CD14-positive monocyte (primary cell): Measurements from ENCODE around the gene CDK1. TPM values are rescaled to one million over a fixed set of nuclear protein-coding genes. Genes with fewer than 3 reads are reported as not detected.

ENCODE experiments used
- DNase-seq, 3 donors: peaks; one replicate each; pipeline ENCODE4 v3.0.0-alpha.2; 2011 to 2022
- H2AFZ ChIP-seq: 2 replicates; pipeline ENCODE4 v1.6.0; 2012; ENCODE audit warnings: mild to moderate bottlenecking, low read depth, low read length, inconsistent platforms; ENCODE audit not compliant: insufficient read depth, poor library complexity, severe bottlenecking
- H3K27ac ChIP-seq, 2 donors: 1 replicate in 1 of 2; 2 replicates in 1 of 2; pipeline ENCODE4 v1.5.1; 2012 to 2013; ENCODE audit warnings: low read length in 2 of 2, control low read depth in 1 of 2, inconsistent platforms in 1 of 2, low read depth in 1 of 2, mild to moderate bottlenecking in 1 of 2
- H3K27me3 ChIP-seq, 2 donors: one replicate each; pipeline versions ENCODE4 v1.6.0 to v1.6.1; 2011 to 2013; ENCODE audit warnings: low read length in 2 of 2; ENCODE audit not compliant: control insufficient read depth in 2 of 2, insufficient read depth in 2 of 2
- H3K36me3 ChIP-seq, 2 donors: replicated peaks in 1 of 2; 1 replicate in 1 of 2; 2 replicates in 1 of 2; pipeline versions ENCODE4 v1.5.1 to v1.6.1; 2012 to 2013; ENCODE audit warnings: low read length in 2 of 2, control low read depth in 1 of 2, inconsistent platforms in 1 of 2, mild to moderate bottlenecking in 1 of 2; ENCODE audit not compliant: insufficient read depth in 2 of 2, control insufficient read depth in 1 of 2
- H3K4me1 ChIP-seq, 2 donors: 1 replicate in 1 of 2; 2 replicates in 1 of 2; pipeline versions ENCODE4 v1.5.1 to v1.6.1; 2012 to 2013; ENCODE audit warnings: low read length in 2 of 2, control low read depth in 1 of 2, inconsistent platforms in 1 of 2, mild to moderate bottlenecking in 1 of 2, moderate library complexity in 1 of 2; ENCODE audit not compliant: insufficient read depth in 2 of 2, control insufficient read depth in 1 of 2
- H3K4me2 ChIP-seq: replicated peaks from 2 replicates; pipeline ENCODE3; 2012; ENCODE audit warnings: low read length, moderate library complexity, mild to moderate bottlenecking; ENCODE audit not compliant: poor library complexity, severe bottlenecking; ENCODE audit errors: extremely low read depth
- H3K4me3 ChIP-seq, 3 experiments: fragments of 200-600 bp in 1 of 3; sonication (generic) in 1 of 3; replicated peaks in 1 of 3; 1 replicate in 2 of 3; 2 replicates in 1 of 3; pipeline ENCODE4 v1.5.1; 2011 to 2013; ENCODE audit warnings: low read length in 3 of 3, mild to moderate bottlenecking in 3 of 3, control low read depth in 2 of 3, low read depth in 2 of 3, inconsistent platforms in 1 of 3, moderate library complexity in 1 of 3
- H3K79me2 ChIP-seq: 2 replicates; pipeline ENCODE4 v1.6.0; 2012; ENCODE audit warnings: mild to moderate bottlenecking, control low read depth, inconsistent platforms, low read length, moderate library complexity; ENCODE audit not compliant: insufficient read depth
- H3K9ac ChIP-seq: 2 replicates; pipeline ENCODE4 v1.6.0; 2017; ENCODE audit warnings: low read length, mild to moderate bottlenecking; ENCODE audit not compliant: insufficient read depth, poor library complexity, severe bottlenecking
- H3K9me3 ChIP-seq, 2 donors: replicated peaks in 1 of 2; 1 replicate in 1 of 2; 2 replicates in 1 of 2; pipeline versions ENCODE4 v1.5.1 to v1.6.1; 2012 to 2013; ENCODE audit warnings: low read length in 2 of 2, control low read depth in 1 of 2; ENCODE audit not compliant: control insufficient read depth in 1 of 2, insufficient read depth in 1 of 2
- H4K20me1 ChIP-seq: 2 replicates; pipeline ENCODE4 v1.6.0; 2012; ENCODE audit warnings: mild to moderate bottlenecking, low read length, control low read depth, moderate library complexity; ENCODE audit not compliant: insufficient read depth
- H3K27ac Mint-ChIP-seq, 7 donors: one replicate each; pipeline ENCODE4 v1.8.0; 2020; ENCODE audit warnings: mild to moderate bottlenecking in 7 of 7, mixed read lengths in 7 of 7, moderate library complexity in 6 of 7, inconsistent platforms in 2 of 7
- H3K27me3 Mint-ChIP-seq, 3 donors: one replicate each; pipeline ENCODE4 v1.8.0; 2021 to 2022; ENCODE audit warnings: low read depth in 3 of 3, mild to moderate bottlenecking in 3 of 3, mixed read lengths in 3 of 3, moderate library complexity in 3 of 3, inconsistent platforms in 1 of 3
- H3K36me3 Mint-ChIP-seq, 2 donors: one replicate each; pipeline ENCODE4 v1.8.0; 2020; ENCODE audit warnings: mixed read lengths in 2 of 2, inconsistent platforms in 1 of 2, mild to moderate bottlenecking in 1 of 2
- H3K4me1 Mint-ChIP-seq: one replicate; pipeline ENCODE4 v1.8.0; 2020; ENCODE audit warnings: mild to moderate bottlenecking, mixed read lengths
- H3K4me3 Mint-ChIP-seq, 2 donors: one replicate each; pipeline ENCODE4 v1.8.0; 2020; ENCODE audit warnings: mild to moderate bottlenecking in 2 of 2, mixed read lengths in 2 of 2, moderate library complexity in 1 of 2
- H3K9me3 Mint-ChIP-seq, 7 donors: one replicate each; pipeline ENCODE4 v1.8.0; 2020 to 2022; ENCODE audit warnings: mixed read lengths in 7 of 7, mild to moderate bottlenecking in 6 of 7, moderate library complexity in 6 of 7, inconsistent platforms in 2 of 7
- WGBS: methylation state at CpG from one replicate; pipeline ENCODE4 v1.1.5; 2013; ENCODE audit warnings: missing lambda C conversion rate; ENCODE audit not compliant: insufficient coverage; 5-methylcytosine and 5-hydroxymethylcytosine counted together
- intact Hi-C, 2 donors: fragments of 100-400 bp; cut with micrococcal nuclease; formaldehyde crosslinking; loops; one replicate each; pipeline versions ENCODE4 v1.15.0 to v1.15.1; 2023
- polyA plus RNA-seq, 3 donors: library from polyadenylated mRNA; depleted of rRNA in 1 of 3; unstranded in 2 of 3; stranded (reverse) in 1 of 3; fragments of 300-500 nt in 2 of 3; fragments of >200 nt in 1 of 3; fragmentation: Illumina TruSeq in 2 of 3; gene quantifications; 1 replicate in 2 of 3; 2 replicates in 1 of 3; pipeline ENCODE4 v1.2.3, GENCODE V29; 2012 to 2021
- TF ChIP-seq, protein P1 (sequence below): fragments of 200-600 bp; IDR thresholded peaks from one replicate; pipeline ENCODE4 v1.8.0; 2022; ENCODE audit warnings: antibody characterized with exemption, mild to moderate bottlenecking

Gene CDK1
- polyA plus RNA-seq, 3 donors, result 0.08 to 0.21 (median 0.09) TPM

DNA sequence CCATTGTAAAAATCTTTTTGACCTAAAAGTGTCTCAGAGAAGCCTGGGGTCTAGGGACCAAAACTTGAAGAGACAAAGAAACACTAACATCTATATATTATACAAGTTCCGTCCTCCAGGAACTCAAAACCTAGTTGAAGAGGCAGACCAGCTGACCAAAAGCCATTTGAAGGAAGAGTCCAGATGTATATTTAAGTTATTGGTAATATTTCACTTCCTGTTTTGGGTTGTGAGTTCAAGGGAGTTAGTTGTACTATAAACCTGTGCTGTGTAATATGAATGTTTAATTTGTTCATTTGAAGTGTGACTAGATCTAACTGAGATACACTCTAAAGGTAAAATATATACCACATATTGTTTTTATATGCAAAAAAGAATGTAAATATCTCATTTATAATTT, 45.0 kb downstream of the CDK1 start:
- no peaks in the 10 kb centered on the region for H3K27me3 ChIP-seq
- no peaks in the 10 kb centered on the region for H3K36me3 ChIP-seq
- intact Hi-C loops, result no loop called here
- Mint-ChIP-seq H3K27me3 (peaks cover 0 to 2% (median 0%) of the 10 kb centered on the region in 3 donors), H3K4me1 (peaks cover 2% of the 10 kb centered on the region), H3K9me3 (no peaks in the 10 kb centered on the region), H3K4me3 (no peak overlapping the region), H3K27ac (no peak overlapping the region), H3K36me3 (no peaks in the 10 kb centered on the region)
- no peak overlapping the region for H2AFZ ChIP-seq
- no peaks in the 10 kb centered on the region for H3K79me2 ChIP-seq
- TF ChIP-seq, protein P1, sequence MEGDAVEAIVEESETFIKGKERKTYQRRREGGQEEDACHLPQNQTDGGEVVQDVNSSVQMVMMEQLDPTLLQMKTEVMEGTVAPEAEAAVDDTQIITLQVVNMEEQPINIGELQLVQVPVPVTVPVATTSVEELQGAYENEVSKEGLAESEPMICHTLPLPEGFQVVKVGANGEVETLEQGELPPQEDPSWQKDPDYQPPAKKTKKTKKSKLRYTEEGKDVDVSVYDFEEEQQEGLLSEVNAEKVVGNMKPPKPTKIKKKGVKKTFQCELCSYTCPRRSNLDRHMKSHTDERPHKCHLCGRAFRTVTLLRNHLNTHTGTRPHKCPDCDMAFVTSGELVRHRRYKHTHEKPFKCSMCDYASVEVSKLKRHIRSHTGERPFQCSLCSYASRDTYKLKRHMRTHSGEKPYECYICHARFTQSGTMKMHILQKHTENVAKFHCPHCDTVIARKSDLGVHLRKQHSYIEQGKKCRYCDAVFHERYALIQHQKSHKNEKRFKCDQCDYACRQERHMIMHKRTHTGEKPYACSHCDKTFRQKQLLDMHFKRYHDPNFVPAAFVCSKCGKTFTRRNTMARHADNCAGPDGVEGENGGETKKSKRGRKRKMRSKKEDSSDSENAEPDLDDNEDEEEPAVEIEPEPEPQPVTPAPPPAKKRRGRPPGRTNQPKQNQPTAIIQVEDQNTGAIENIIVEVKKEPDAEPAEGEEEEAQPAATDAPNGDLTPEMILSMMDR, result no peak
- H3K4me3 ChIP-seq, result no peak overlapping the region
- H3K27ac ChIP-seq, result no peak overlapping the region
- H3K4me2 ChIP-seq, result no peak overlapping the region
- H3K9ac ChIP-seq, result no peak overlapping the region
- H3K4me1 ChIP-seq, result no peaks in the 10 kb centered on the region
- no peaks in the 10 kb centered on the region for H3K9me3 ChIP-seq
- DNase-seq, result no peak
- H4K20me1 ChIP-seq, result no peaks in the 10 kb centered on the region
- WGBS, result no CpG with 5 or more reads among the region's 1 CpG

DNA sequence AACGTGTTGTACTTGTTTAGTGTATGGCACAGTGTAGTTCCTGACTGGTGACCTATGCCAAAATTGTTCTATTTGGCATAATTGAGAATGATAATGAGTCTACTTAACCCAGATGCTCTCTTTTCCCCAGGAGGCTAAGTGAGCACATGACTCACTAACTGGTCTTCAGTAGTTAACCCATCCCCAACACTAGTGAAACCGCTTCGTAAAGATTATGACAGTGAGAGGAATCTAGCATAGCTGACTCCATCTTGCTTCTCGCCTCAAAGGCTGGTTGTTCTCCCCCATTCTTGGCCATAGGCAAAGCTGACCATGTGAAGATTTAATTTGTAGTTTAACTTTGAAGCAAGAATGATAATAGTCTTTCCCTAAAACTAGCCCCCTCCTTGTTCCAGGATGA, 47.2 kb downstream of the CDK1 start:
- no peak overlapping the region for H3K27ac Mint-ChIP-seq
- no peaks in the 10 kb centered on the region for H3K9me3 Mint-ChIP-seq
- TF ChIP-seq, protein P1, result no peak
- H3K9ac ChIP-seq, result no peak overlapping the region
- peaks cover 0 to 2% (median 0%) of the 10 kb centered on the region in 3 donors for H3K27me3 Mint-ChIP-seq
- no peaks in the 10 kb centered on the region for H3K79me2 ChIP-seq
- intact Hi-C loops, result no loop called here
- no peaks in the 10 kb centered on the region for H3K9me3 ChIP-seq
- H4K20me1 ChIP-seq, result no peaks in the 10 kb centered on the region
- no peak overlapping the region for H2AFZ ChIP-seq
- H3K4me1 ChIP-seq, result no peaks in the 10 kb centered on the region
- no peak overlapping the region for H3K27ac ChIP-seq
- WGBS, result no CpG with 5 or more reads among the region's 4 CpGs
- H3K4me3 ChIP-seq, result no peak overlapping the region
- no peaks in the 10 kb centered on the region for H3K36me3 Mint-ChIP-seq
- no peaks in the 10 kb centered on the region for H3K27me3 ChIP-seq
- peaks cover 3% of the 10 kb centered on the region for H3K4me1 Mint-ChIP-seq
- H3K4me2 ChIP-seq, result no peak overlapping the region
- DNase-seq, result no peak
- H3K4me3 Mint-ChIP-seq, result no peak overlapping the region
- no peaks in the 10 kb centered on the region for H3K36me3 ChIP-seq
